Tibial nerve (tissue), 4 donors: ENCODE data around the gene ANK2. TPM values are rescaled to one million over a fixed set of nuclear protein-coding genes. Genes with fewer than 3 reads are reported as not detected.

Experiments used
- DNase-seq, 2 donors: peaks; one replicate each; pipeline ENCODE4 v3.0.0-alpha.2; 2019; ENCODE audit warnings: low spot score in 2 of 2
- H3K27ac ChIP-seq, 4 donors: fragments of 200-600 bp; sonication (generic) in 3 of 4; one replicate each; pipeline ENCODE4 v1.5.1; 2017 to 2019; ENCODE audit warnings: mild to moderate bottlenecking in 1 of 4
- H3K27me3 ChIP-seq, 2 donors: fragments of 200-600 bp; sonication (generic) in 1 of 2; one replicate each; pipeline versions ENCODE4 v1.5.1 to v1.6.0; 2017 to 2019
- H3K36me3 ChIP-seq, 3 donors: fragments of 200-600 bp; sonication (generic); one replicate each; pipeline ENCODE4 v1.5.1; 2018 to 2019
- H3K4me1 ChIP-seq, 4 donors: fragments of 200-600 bp; sonication (generic) in 3 of 4; one replicate each; pipeline ENCODE4 v1.5.1; 2017 to 2019
- H3K4me3 ChIP-seq, 4 donors: fragments of 200-600 bp; sonication (generic) in 3 of 4; one replicate each; pipeline ENCODE4 v1.5.1; 2017 to 2019; ENCODE audit warnings: mild to moderate bottlenecking in 1 of 4, moderate library complexity in 1 of 4
- H3K9me3 ChIP-seq, 4 donors: fragments of 200-600 bp; sonication (generic) in 3 of 4; one replicate each; pipeline ENCODE4 v1.5.1; 2017 to 2019
- EP300 ChIP-seq, 2 donors: sonication (generic); formaldehyde crosslinking; IDR thresholded peaks; one replicate each; pipeline ENCODE4 v1.6.1; 2017; ENCODE audit warnings: antibody characterized with exemption in 2 of 2, mild to moderate bottlenecking in 1 of 2
- POLR2A ChIP-seq, 2 donors: fragments of 450-650 bp; IDR thresholded peaks; one replicate each; pipeline ENCODE4 v1.6.1; 2017; ENCODE audit warnings: antibody characterized with exemption in 2 of 2, mild to moderate bottlenecking in 2 of 2, moderate library complexity in 2 of 2
- WGBS, 2 donors: methylation state at CpG; one replicate each; pipeline ENCODE4 v1.1.5; 2018; 5-methylcytosine and 5-hydroxymethylcytosine counted together
- total RNA-seq, 4 donors: library from RNA; depleted of rRNA; stranded (reverse); fragments of >200 nt; gene quantifications; one replicate each; pipeline ENCODE4 v1.1.0, GENCODE V29; 2016
- TF ChIP-seq, protein P1 (sequence below), 5 experiments: fragments of 200-600 bp in 3 of 5; fragments of 450-650 bp in 2 of 5; sonication (generic) in 3 of 5; IDR thresholded peaks; one replicate each; pipeline ENCODE4 v1.5.1; 2016 to 2019; ENCODE audit warnings: antibody characterized with exemption in 5 of 5, mild to moderate bottlenecking in 3 of 5, moderate library complexity in 2 of 5

The ANK2 gene
- total RNA-seq, 4 donors from 2014 or later, result 63.9 to 113 (median 87.5) TPM

DNA sequence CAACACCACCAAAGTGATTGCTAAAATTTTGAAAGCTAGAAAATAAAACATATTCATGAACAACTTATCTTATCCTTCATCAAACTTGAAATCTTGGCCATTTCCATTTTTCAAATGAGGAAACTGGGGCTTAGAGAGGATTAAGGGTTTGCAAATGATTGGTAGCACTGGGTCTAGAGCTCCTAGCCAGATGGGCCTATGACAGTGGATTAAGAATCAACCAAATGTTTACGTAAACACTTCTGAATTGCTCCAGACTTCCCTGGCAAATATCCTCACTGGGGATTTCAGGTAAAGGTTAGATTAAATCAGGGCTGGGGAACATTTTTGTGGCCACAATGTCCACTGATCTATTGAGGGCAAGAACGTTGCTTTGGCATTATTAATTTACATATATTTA is 241.2 kb downstream of the ANK2 start:
- H3K4me1 ChIP-seq, result peaks cover 0 to 29% (median 2%) of the 10 kb centered on the region in 4 donors
- H3K27ac ChIP-seq, result peak overlapping the region in 1 of 4 donors; percentile 67
- no peaks in the 10 kb centered on the region for H3K9me3 ChIP-seq
- TF ChIP-seq EP300 (IDR thresholded peaks at IDR 0.05) (no peak), POLR2A (IDR thresholded peaks at IDR 0.05) (no peak)
- peaks cover 0 to 14% (median 0%) of the 10 kb centered on the region in 3 donors for H3K36me3 ChIP-seq
- no peak overlapping the region for H3K4me3 ChIP-seq
- WGBS, 2 donors, result 44 to 48% methylated on average over 2 of the region's 2 CpGs
- no peak for DNase-seq
- no peaks in the 10 kb centered on the region for H3K27me3 ChIP-seq

DNA sequence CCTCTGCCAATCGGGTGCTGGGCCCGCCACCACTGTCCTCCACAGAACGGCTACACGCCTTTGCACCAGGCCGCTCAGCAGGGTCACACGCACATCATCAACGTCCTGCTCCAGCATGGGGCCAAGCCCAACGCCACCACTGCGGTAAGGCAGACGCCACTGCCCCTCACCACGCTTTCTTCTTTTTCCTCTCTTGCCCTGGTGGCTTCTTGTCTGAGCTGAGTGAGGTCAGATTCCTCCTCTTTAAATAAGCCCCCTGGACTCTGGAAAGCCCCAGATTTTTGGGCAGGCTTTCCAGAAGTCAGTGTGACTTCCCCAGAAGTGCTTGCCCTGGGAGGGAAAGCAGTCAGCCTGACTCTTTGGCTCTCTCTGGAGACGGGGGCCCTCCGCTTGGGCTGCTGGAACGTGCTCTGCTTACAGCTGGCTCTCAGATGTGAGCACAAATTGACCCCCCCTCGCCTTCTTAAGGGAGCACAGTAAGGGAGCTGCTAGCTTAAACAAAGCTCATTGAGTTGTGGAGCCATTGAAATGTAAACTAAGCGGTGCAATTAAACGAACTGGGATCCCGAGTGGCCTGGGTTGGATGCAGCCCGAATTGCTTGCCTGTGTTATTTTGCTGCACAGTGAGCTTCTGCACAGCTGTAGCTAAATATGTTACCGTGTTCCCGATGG is 243.1 kb downstream of the ANK2 start:
- peaks cover 0 to 37% (median 2%) of the 10 kb centered on the region in 4 donors for H3K4me1 ChIP-seq
- H3K4me3 ChIP-seq, result peak overlapping the region in 3 of 4 donors; percentile 6 to 35 (median 21)
- no peak for DNase-seq
- peak overlapping the region in 3 of 4 donors; percentile 51 to 85 (median 67) for H3K27ac ChIP-seq
- H3K36me3 ChIP-seq, result peaks cover 0 to 8% (median 0%) of the 10 kb centered on the region in 3 donors
- no peak for TF ChIP-seq EP300 (IDR thresholded peaks at IDR 0.05)
- no peak for TF ChIP-seq POLR2A (IDR thresholded peaks at IDR 0.05)
- TF ChIP-seq, protein P1, sequence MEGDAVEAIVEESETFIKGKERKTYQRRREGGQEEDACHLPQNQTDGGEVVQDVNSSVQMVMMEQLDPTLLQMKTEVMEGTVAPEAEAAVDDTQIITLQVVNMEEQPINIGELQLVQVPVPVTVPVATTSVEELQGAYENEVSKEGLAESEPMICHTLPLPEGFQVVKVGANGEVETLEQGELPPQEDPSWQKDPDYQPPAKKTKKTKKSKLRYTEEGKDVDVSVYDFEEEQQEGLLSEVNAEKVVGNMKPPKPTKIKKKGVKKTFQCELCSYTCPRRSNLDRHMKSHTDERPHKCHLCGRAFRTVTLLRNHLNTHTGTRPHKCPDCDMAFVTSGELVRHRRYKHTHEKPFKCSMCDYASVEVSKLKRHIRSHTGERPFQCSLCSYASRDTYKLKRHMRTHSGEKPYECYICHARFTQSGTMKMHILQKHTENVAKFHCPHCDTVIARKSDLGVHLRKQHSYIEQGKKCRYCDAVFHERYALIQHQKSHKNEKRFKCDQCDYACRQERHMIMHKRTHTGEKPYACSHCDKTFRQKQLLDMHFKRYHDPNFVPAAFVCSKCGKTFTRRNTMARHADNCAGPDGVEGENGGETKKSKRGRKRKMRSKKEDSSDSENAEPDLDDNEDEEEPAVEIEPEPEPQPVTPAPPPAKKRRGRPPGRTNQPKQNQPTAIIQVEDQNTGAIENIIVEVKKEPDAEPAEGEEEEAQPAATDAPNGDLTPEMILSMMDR (IDR thresholded peaks at IDR 0.05), result no peak
- H3K9me3 ChIP-seq, result no peaks in the 10 kb centered on the region
- H3K27me3 ChIP-seq, result no peaks in the 10 kb centered on the region
- 29 to 42% methylated on average over 21 of the region's 21 CpGs for WGBS, 2 donors

DNA sequence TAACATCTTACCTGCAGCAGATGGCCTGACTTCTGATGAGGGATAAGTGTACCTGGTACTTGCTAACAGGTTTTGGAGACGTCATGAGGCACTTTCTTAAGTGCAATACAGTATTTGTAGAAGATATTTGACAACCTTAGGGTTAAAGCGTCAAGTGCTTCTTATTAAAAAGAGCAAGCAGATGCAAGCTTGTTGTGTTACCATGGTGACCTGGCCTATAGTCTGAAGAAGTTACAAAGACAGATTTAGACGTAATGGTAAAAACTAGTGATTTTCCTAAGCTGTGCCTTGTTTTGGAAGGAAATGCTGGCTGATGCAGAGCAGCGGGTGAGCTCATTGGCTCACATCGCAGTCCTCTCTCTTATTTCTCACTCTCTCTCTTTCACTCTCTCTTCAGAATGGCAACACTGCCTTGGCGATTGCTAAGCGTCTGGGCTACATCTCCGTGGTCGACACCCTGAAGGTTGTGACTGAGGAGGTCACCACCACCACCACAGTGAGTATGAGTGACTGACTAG is 243.6 kb downstream of the ANK2 start:
- Histone ChIP-seq H3K9me3 (no peaks in the 10 kb centered on the region), H3K27ac (peak overlapping the region; percentile 4 to 85 (median 55)), H3K4me1 (peaks cover 0 to 37% (median 2%) of the 10 kb centered on the region in 4 donors), H3K27me3 (no peaks in the 10 kb centered on the region), H3K36me3 (peaks cover 0 to 2% (median 0%) of the 10 kb centered on the region in 3 donors), H3K4me3 (peak overlapping the region; percentile 6 to 35 (median 14))
- no peak for DNase-seq
- TF ChIP-seq POLR2A (IDR thresholded peaks at IDR 0.05) (no peak), EP300 (IDR thresholded peaks at IDR 0.05) (peak in 1 of 2 donors; percentile 41)
- WGBS, 2 donors, result 13 to 23% methylated on average over 9 of the region's 9 CpGs

DNA sequence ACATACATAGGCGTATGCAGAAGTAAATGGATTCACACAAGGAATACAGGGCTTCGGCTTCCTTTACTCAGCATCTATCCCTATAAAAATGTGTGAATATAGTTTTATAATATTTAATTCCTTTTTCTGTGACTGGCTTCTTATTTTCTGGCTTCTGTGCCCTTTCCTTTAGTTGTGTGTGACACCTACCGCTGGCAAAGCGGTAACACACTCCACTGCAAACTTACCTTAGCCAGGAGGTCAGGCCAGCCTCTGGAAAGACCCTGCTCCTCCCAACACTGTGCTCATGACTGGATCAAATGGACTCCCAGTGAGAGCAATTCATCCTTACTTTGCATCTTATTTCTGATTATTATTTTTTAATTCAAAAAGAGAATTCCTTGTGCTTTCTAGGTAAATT is 244.2 kb downstream of the ANK2 start:
- H3K27ac ChIP-seq, result peak overlapping the region; percentile 4 to 85 (median 55)
- TF ChIP-seq, protein P1 (IDR thresholded peaks at IDR 0.05), result no peak
- no peak for TF ChIP-seq EP300 (IDR thresholded peaks at IDR 0.05)
- no peak for TF ChIP-seq POLR2A (IDR thresholded peaks at IDR 0.05)
- 68 to 78% methylated on average over 4 of the region's 4 CpGs for WGBS, 2 donors

DNA sequence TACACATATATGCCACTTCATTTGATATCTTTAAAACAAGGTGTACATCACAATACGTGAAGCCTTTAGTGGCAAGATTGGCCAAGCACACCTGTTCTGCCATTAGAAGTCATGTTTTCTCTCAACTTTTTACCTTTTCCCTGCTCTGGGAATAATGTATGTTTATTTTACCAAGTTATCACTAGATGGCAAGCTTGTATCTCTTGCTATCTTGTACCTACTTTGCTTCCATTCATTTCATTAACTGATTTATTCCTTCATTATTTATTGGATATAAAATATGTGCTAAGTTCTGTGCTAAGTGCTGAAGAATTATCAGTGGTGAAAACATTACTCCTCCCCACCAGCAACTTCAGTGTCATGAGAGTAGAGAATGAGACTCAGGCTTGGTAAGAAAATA is 245.5 kb downstream of the ANK2 start:
- Histone ChIP-seq H3K4me1 (peaks cover 0 to 37% (median 2%) of the 10 kb centered on the region in 4 donors), H3K4me3 (no peak overlapping the region), H3K36me3 (no peaks in the 10 kb centered on the region), H3K27me3 (no peaks in the 10 kb centered on the region), H3K9me3 (no peaks in the 10 kb centered on the region), H3K27ac (peak overlapping the region in 1 of 4 donors; percentile 42)
- DNase-seq, result no peak
- 84 to 97% methylated on average over 1 of the region's 1 CpG for WGBS, 2 donors
- TF ChIP-seq, protein P1 (IDR thresholded peaks at IDR 0.05), result no peak
- TF ChIP-seq EP300 (IDR thresholded peaks at IDR 0.05) (no peak), POLR2A (IDR thresholded peaks at IDR 0.05) (no peak)

More for the DNA sequence above, 244.2 kb downstream of the ANK2 start:
- no peaks in the 10 kb centered on the region for H3K9me3 ChIP-seq
- no peaks in the 10 kb centered on the region for H3K36me3 ChIP-seq
- DNase-seq, result no peak
- peaks cover 0 to 37% (median 2%) of the 10 kb centered on the region in 4 donors for H3K4me1 ChIP-seq
- peak overlapping the region; percentile 6 to 35 (median 14) for H3K4me3 ChIP-seq
- H3K27me3 ChIP-seq, result no peaks in the 10 kb centered on the region

DNA sequence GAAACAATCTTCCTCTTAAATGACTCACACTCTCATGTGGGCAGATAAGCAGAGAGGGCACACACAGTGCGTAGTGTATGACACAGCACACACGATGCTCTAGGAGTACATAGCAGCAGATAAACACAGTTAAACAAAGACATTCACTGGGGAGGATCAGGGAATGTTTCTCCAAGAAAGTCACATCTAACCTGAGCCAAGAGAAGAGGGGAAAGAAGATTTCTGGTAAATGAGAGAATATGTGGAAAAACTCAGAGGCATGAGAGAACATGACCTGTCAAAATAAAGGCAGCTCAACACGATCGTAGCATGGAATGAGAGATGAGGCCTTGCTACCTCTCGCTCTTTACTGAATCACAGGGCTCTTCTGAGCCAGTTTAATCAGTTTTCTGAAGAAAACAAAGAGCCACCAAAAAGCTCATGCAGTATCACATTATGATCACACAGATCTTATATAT is 251.0 kb downstream of the ANK2 start:
- DNase-seq, result peak in 1 of 2 donors; percentile 36
- no peaks in the 10 kb centered on the region for H3K27me3 ChIP-seq
- H3K36me3 ChIP-seq, result no peaks in the 10 kb centered on the region
- peak in 1 of 2 donors; percentile 81 for TF ChIP-seq EP300 (IDR thresholded peaks at IDR 0.05)
- TF ChIP-seq, protein P1 (IDR thresholded peaks at IDR 0.05), result no peak
- TF ChIP-seq POLR2A (IDR thresholded peaks at IDR 0.05), result peak in 1 of 2 donors; percentile 19
- no peaks in the 10 kb centered on the region for H3K9me3 ChIP-seq
- H3K4me3 ChIP-seq, result no peak overlapping the region
- WGBS, 2 donors, result 55 to 68% methylated on average over 5 of the region's 5 CpGs
- H3K27ac ChIP-seq, result peak overlapping the region in 3 of 4 donors; percentile 29 to 74 (median 47)
- H3K4me1 ChIP-seq, result peaks cover 0 to 9% (median 0%) of the 10 kb centered on the region in 4 donors
